GM21526 (cell line): Measurements from ENCODE around the gene TGFBR3L.

Experiments used
- ATAC-seq: cut with Tn5 transposase; IDR thresholded peaks from one replicate; pipeline ENCODE4 v1.9.1; 2021; ENCODE audit warnings: moderate library complexity; ENCODE audit not compliant: unreplicated experiment, low FRiP score

The TGFBR3L gene

DNA sequence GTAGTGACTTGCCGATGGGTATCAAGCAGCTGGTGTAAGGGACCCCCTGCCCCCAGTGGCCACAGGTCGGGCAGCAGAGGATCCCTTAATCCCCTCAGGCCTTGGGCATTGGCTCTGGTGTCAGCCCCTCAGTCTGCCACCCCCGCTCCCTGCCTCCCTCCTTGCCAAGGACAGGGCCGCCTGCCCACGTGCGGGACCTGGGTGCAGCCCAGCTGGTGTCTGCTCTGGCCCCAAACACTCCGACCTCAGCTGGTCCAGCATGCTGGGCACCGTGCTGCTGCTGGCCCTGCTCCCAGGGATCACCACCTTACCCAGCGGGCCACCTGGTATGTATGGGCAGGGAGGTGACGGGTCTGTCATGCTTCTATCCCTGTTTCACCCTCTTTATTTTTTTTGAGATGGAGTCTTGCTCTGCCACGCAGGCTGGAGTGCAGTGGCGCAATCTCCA is at the start of gene TGFBR3L:
TGFBR3L (plus strand) TSS at position 233 of the 448 bp plus-strand sequence.
- no peak for ATAC-seq

DNA sequence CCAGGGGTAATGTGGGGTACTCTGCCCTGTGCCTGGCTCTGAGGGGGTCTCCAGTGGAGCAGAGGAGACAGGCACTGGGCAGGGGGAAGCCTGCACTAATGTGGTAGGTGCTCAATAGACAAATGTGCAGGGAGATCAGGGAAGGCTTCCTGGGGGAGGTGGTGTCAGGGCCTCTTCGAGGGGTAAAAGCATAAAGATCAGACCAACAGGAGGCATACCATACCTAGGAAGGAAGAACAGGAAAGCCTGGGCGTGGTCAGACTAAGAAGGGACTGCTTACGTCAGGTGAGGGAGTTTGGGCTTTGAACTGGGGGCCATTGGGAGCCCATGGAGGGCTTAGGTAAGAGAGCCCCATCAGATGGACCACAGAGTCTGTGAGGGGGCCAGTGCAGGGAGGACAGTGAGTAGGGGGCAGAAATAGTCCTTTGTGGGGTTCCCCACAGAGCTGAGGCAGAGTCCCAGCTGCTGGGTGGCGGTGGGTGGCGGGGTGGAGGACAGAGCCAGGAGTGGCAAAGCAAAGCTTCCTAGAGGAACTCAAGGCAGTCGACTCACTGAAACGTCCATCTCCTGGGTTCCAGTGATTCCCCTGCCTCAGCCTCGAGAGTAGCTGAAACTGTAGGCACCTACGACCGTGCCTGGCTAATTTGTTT is 49.2 kb upstream of the TGFBR3L start:
- no peak for ATAC-seq

DNA sequence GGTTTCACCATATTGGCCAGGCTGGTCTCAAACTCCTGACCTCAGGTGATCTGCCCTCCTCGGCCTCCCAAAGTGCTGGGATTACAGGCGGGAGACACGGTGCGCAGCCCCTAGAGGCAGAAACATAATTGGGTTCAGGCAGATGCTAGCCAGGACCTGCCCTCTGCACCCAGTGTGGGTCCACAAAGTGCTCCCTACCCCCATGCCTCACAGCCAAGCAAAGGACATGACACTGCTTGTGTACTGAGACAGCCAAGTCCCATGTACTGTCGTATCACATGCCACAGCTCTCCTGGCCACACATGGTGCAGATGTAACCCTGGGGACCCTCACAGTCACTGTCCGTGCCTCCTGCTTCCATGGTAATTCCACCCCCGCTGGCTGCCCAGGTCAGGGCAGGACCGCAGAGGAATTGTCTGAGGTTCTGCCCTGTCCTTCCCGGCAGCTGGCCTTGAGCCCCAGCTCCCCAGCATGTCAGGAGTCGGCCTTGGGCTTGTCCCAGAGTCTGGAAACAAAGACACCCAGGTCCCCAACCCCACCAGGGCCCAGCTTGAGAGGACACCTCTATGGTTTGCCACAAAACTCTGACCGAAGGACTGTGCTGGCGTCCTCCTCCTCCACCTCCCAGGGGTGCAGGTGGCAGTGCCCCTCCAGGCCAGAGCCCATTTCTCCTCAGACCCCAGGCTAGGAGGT is 48.1 kb upstream of the TGFBR3L start:
- ATAC-seq: no peak

DNA sequence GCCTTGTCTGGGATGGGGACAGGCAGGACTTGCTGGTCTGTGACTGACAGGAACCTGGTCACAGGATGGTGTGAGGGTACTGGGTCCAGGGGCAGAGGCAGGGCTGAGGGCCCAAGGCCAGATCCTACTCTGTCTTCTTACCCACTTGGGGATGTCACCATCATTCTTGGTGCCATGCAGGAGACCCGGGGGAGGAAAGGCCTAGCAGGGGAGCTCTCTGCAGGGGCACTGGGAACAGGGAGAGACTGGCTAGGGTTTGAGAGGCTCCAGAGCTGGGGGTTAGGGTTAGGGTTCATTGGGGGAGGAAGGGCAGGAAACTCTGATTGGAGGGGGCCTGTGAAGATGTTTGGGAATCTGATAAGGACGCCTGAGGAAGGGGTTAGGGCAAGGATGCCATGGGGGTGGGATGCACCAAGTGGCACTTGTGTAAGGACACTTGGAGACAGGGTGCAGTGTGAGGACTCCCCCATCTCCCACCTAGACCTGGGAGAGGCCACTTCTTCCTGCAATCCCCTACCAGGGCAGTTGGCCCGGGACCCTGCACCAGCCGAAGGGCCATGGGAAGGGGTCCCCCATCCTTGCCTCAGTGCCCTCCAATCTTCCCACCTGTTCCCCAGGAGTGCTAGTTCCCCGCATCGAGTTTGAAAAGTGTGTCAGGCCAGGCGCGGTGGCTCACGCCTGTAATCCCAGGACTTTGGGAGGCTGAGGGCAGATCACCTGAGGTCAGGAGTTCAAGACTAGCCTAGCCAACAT is 47.4 kb upstream of the TGFBR3L start:
- ATAC-seq: no peak

DNA sequence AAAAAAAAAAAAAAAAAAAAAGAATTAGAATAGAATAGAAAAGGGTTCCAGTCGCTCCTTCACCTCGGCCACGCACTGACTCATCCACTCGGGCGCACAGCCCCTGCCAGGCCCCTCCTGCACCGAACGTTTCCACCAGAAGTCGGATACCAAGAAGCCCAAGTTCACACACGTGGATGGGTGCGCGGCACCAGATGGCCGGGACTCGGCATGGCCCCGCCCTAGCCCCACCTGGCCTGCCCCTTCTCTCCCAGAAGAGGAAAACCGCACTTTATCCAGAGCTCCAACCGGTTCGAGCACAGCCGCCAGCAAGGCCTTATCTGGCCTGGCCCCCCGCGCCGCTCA is 46.3 kb upstream of the TGFBR3L start:
- ATAC-seq: no peak

DNA sequence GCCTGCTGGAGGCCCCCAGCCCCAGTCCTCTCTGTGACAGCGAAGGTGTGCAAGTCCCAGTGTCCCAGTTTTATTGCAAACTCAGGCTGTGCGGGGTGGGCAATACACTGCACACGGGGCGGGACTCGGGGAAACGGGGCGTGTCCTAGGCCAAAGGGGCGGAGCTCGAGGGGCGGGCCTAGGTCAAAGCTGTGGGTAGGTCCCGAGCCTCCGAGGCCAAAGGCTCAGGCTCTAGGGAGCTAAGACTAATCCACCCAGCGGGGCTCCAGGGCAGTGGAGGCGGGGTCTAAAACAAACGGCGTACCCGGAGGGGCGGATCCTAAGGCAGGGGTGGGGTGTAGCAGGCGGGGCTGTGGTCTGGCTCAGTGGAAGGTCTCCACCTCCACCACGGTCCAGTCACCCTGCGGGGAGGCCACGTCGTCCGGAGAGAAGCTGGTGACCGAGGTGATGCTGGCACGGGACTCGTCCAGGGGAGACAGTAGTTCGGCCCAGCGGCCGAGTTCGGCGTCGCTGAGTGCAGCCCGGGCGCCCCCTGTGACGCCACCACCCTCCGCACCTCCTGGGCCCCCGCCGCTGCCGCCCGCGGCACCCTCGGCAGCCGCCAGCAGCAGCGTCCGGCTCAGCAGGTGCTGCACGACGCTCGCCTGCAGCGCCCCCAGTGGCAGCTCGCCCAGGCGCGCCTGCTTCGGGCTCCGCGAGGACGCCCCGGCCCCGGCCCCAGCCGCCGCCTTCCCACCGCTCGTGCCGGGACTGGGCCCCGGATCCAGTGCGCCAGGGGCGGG is 45.8 kb upstream of the TGFBR3L start:
- ATAC-seq: peak; percentile 52

DNA sequence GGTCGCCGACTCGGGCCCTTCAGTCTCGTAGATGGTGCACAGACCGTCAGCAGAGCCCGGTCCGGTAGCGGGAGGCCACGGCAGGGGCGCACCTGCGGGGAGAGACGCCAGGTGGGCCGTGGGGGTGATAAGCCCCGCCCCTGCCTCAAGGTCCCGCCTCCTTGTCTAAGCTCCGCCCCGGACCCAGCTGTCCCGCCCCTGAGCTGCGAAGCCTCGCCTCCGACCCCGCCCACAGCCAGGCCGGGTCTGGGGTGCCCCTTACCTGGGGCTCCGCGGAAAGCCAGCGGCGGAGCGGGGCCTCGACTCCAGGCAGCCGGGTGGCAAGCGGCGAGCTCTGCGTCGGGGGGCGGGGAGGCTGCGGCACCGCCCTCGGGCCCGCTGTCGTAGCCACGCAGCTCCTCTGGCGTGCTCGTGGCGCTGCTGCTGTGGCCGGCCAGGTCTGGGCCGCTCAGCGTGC is 45.1 kb upstream of the TGFBR3L start:
- peak; percentile 46 for ATAC-seq

DNA sequence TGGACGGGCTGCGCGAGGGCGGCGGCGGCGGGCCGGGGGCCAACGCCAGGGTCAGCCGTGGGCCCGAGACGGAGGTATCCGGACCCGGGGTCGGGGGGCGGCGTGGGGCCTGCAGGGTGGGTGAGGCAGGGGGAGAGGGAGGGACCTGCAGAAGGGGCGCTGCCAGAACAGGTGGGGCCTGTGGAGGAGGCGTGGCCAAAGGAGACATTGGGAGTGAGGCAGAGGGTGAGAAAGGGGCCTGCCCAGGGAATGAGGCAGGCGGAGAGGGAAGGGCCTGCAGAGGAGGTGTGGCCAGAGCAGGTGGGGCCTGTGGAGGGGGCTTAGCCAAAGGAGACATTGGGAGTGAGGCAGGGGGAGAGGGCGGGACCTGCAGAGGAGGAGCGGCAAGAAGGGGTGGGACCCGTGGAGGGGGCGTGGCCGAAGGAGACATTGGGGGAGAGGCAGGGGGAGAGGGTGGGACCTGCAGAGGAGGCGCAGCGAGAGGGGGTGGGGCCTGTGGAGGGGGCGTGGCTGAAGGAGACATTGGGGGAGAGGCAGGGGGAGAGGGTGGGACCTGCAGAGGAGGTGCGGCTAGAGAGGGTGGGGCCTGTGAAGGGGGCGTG is 44.6 kb upstream of the TGFBR3L start:
- no peak for ATAC-seq

DNA sequence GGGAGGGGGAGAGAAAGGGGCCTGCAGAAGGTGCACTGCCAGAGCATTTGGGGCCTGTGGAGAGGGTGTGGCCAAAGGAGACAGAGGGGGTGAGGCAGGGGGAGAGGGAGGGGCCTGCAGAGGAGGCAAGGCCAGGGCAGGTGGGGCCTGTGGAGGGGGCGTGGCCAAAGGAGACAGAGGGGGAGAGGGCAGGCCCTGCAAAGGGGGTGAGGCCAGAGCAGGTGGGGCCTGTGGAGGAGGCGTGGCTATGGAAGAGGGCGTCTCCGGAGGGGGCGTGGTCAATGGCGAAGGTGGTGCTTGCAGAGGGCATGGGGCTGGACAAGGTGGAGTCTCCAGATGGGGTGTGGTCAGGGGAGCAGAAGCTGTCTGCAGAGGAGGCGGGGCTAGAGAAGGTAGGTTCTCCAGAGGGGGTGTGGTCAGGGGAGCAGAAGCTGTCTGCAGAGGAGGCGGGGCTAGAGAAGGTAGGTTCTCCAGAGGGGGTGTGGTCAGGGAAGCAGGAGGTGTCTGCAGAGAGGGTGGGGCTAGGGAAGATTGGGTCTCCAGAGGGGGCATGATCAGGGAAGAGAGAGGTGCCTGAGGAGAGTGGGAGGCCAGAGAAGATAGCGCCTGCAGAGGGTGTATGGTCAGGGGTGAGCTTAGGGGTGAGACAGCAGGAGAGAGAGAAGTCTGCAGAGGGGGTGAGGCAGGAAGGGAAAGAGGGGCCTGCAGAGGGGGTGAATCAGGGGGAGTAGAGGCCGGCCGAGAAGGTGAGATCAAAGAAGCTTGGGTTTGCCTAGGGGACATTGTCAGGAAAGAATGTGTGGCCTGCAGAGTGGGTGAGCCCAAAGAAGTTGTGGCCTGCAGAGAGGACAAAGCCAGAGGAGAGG is 43.8 kb upstream of the TGFBR3L start:
- no peak for ATAC-seq

DNA sequence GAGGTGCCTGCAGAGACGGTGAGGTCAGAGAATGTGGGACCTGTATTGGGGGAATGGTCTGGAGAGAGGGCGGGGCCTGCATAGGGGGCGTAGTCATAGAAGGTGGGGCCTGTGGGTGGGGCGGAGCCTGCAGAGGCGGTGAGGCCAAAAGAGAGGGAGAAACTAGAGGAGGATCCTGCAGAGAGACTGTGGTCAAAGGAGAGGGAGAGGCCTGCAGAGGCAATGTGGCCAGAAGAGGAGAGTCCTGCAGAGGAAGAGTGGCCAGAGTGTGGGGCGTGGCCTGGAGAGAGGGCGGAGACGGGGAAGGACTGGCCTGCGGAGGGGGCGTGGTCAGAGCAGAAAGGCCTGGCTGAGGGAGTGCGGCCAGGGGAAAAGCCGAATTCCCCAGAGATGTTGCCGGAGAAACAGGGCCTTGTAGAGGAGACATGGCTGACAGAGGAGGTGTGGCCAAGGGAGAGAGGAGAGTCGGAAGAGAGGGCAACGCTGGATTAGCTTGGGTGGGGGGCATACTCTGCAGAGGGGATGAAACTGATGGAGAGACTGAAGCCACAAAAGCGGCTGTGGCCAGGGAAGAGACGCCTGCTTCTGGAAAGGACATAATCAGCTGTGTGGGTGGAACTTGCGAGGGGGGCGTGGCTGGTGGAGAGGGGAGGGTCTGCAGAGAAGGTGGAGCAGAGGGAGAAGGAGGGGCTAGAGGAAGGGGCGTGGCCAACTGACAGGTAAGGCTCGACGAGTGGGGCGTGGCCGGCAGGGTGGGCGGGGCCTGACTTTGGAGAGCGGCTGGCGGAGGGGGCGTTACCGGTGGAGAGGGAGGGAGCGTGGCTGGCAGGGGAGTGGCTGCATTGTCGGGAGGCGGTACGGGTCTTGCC is 43.0 kb upstream of the TGFBR3L start:
- ATAC-seq: no peak

DNA sequence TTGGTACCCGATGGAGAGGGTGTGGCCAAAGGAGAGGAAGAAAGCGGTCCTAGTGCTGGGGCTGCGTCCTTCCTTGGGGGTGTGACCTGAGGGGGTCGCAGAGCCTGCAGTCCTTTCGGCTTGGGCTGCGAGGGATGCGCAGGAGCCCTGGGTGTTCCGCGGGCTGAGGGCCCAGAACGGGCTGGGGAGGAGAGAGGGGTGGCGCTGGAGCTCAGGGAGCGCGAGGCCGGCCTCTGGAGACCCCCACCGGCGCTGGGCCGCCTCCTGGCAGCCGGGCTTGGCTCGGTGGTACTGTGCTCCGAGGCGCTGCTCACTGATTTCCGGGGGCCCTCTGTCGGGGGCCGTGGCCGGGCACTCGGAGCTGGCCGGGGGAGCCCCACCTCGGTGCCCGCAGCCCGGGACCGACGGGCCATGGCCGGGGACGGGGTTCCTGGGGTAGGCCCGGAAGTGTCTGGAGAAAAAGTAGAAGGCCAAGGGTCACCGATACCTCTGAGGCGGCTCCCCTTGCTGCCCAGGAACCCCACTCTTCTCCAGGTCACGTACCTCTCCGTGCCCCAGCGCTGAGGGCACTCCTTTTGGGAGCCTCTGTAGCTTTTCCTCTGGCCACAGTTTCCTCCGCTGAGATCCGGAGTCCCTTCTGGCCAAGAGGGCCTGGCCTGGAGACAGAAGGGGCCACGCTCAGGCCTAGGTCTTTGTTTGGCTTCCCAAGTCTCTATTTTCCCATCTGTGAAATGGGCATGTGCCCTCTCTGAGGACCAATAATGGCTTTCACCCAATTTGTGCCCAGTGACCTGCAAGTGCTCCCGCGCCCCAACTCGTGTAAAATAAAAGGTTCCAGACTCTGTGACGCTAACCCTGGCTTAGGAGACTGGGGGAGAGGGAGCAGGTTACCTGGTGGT is 42.1 kb upstream of the TGFBR3L start:
- no peak for ATAC-seq

DNA sequence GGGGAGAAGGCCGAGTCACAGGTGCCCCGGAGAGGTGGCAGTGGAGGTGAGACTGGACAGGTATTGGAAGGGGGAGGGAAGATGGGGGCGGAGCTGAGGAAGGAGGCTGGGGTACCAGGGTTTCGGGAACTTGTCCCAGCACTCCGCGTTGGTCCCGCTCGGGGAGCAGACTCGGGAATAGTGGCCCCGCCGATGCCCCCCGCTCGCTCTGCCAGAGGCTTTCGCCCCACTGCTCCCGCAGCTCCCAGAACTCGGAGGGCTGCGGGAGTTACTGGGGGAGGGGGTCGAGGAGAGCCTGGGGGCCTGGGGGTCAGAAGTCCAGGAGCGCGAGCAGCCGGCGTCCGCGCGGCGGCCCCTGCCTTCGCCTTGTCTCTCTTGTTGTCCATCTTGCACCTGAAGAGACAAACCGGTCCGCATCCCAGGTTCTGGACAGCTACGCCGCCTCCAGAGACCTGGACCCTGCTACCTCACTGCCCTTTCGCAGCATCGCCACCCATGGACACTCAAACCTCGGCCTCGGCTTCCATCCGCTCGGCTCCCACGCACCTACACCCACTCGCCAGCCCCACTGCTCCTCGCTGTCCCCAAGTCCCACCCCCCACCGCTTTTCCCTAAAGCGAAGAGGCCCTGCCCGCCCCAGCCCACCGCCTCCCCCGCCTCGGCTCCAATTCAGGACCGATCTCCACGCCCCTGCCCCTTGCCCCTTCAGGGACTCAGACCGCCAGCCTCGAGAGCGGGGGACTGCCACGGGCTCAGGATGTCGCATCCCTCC is 41.1 kb upstream of the TGFBR3L start:
- no peak for ATAC-seq

DNA sequence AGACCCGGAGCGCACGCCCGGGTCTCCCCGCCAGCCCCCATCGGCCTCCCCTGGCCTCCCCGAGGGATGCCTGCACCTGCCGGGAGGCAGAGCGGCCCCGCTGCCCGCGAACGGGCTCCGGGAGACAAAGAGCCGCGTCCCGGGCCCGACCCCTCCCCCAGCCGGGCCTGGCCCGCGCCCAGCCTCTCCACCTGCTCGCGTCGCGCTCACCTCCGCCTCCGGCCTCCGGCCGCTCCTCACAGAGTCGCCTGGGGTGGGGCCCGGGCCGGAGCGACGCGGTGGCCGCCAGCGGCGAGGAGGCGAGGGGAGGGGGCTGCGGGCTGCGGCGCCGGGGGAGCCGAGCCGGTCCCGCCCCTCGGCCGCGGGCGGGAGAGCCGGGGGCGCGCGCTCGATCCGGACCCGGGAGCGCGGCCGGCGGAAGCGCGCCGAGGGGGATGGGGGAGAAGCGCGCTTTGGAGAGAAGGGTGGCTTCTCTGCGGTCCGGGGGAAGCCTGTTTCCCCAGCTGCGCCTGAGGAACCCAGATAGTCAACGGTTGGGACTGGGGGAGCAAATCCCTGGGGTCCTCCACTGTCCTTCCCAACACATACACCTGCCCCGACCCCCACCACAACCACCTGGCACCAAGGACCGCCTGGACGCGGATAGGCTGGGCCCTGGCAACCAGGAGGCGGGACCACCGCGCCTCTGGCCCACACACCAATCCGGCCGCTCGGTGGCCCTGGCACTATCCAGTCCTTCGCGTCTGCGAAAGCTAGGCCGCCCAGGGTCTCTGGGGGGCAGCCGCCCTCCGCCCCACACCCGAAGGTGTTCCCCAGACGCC is 40.3 kb upstream of the TGFBR3L start, which contains the start of gene PRR36:
PRR36 (minus strand) TSS at position 315 of the 821 bp plus-strand sequence. CDS start 701 bp downstream, outside the sequence.
- no peak for ATAC-seq

DNA sequence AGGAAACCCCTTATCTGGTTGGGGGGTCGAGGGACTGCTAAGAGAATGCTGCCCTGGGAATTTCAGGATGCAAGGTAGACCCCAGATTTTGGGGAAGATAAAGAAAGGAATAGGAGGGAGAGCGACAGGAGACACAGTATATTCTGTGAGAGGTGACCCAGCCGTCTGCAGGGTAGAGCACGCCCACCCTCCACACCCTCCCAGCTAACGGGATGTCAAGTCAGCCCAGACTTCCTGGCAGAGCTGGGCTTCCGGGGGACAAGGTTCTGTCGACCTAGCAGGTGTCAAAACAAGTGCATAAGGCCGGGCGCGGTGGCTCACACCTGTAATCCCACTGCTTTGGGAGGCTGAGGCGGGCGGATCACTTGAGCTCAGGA is 39.7 kb upstream of the TGFBR3L start:
- no peak for ATAC-seq

DNA sequence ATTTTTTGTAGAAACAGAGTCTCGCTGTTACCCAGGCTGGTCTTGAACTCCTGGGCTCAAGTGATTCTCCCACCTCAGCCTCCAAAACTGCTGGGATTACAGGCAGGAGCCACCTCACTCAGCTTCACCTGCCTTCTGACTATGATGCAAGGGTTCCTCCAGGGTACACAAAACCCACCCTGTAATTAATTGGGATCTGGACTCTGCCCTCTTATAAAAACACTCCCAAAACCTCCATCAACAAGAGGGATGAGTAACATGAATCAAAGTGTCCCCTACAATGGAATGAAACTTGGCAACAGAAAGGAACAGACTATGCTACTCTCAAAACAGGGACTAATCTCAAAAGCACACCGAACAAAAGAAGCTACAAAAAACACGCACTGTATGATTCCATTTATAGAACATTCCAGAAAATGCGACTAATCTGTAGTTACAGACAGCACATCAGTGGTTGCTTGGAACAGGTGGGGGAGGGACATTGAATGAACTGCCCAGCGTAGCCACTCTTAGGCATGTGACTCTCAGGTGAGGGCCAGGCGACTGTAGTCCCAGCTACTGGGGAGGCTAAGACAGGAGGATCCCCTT is 37.3 kb upstream of the TGFBR3L start:
- no peak for ATAC-seq
